HG03460 (cell line): ENCODE data around the gene TEX44.

Experiments
- ATAC-seq: cut with Tn5 transposase; IDR thresholded peaks from one replicate; pipeline ENCODE4 v1.9.1; 2021; ENCODE audit not compliant: unreplicated experiment

Gene TEX44

GRCh38 chr2:231604685-231605606, 12.3 kb downstream of the TEX44 start:
- ATAC-seq: peak; percentile 86

GRCh38 chr2:231605607-231606091, 13.0 kb downstream of the TEX44 start:
- ATAC-seq: no peak

- no peak for ATAC-seq
Measured at GRCh38 chr2:231606941-231607340, 14.3 kb downstream of the TEX44 start.

GRCh38 chr2:231611273-231612108, 18.8 kb downstream of the TEX44 start:
- no peak for ATAC-seq

- no peak for ATAC-seq
Measured at GRCh38 chr2:231612109-231612455, 19.4 kb downstream of the TEX44 start.

GRCh38 chr2:231612456-231613330, 20.0 kb downstream of the TEX44 start:
- peak; percentile 34 for ATAC-seq

GRCh38 chr2:231613331-231613662, 20.6 kb downstream of the TEX44 start:
- ATAC-seq: peak; percentile 6

GRCh38 chr2:231613663-231614558, 21.2 kb downstream of the TEX44 start:
- peak; percentile 60 for ATAC-seq

- peak; percentile 10 for ATAC-seq
Measured at GRCh38 chr2:231614559-231615057, 21.9 kb downstream of the TEX44 start.

- ATAC-seq: no peak
Measured at GRCh38 chr2:231615058-231615671, 22.5 kb downstream of the TEX44 start.

GRCh38 chr2:231616296-231616695, 23.6 kb downstream of the TEX44 start:
- ATAC-seq: no peak

GRCh38 chr2:231617059-231617926, 24.6 kb downstream of the TEX44 start:
- ATAC-seq: no peak

GRCh38 chr2:231621051-231621879, 28.6 kb downstream of the TEX44 start:
- ATAC-seq: no peak

GRCh38 chr2:231622963-231623362, 30.3 kb downstream of the TEX44 start:
- ATAC-seq: no peak

- no peak for ATAC-seq
Measured at GRCh38 chr2:231626449-231626848, 33.8 kb downstream of the TEX44 start.

GRCh38 chr2:231627384-231628120, 34.9 kb downstream of the TEX44 start:
- no peak for ATAC-seq
